Right lobe of liver (tissue), 6 donors: ENCODE results near the gene ZNF208. TPM values are rescaled to one million over a fixed set of nuclear protein-coding genes. Genes with fewer than 3 reads are reported as not detected.
A peak's percentile ranks its signal among the peaks of the same experiment; 100 is the strongest.
"Not testable (repeated sequence)": the region's sequence is repeated elsewhere in the genome, so short reads cannot be mapped to it uniquely, and the experiment has no call there.

Source experiments
- ATAC-seq, 4 donors: fragments of 200-7000 bp; cut with Tn5 transposase; one replicate each; pipeline ENCODE4 v1.9.1; 2020; ENCODE audit warnings: mild to moderate bottlenecking in 4 of 4, moderate library complexity in 4 of 4
- DNase-seq, 3 donors: peaks; one replicate each; pipeline ENCODE4 v3.0.0-alpha.2; 2020
- H3K27ac ChIP-seq, 3 donors: fragments of 200-600 bp; one replicate each; pipeline ENCODE4 v1.8.0; 2022
- H3K27me3 ChIP-seq, 2 donors: fragments of 200-600 bp; one replicate each; pipeline ENCODE4 v1.8.0; 2022
- H3K36me3 ChIP-seq, 4 donors: fragments of 200-600 bp; sonication (generic) in 1 of 4; one replicate each; pipeline versions ENCODE4 v1.5.1 to v1.8.0; 2017 to 2022; ENCODE audit warnings: control low read depth in 1 of 4
- H3K4me1 ChIP-seq, 4 donors: fragments of 200-600 bp; sonication (generic) in 1 of 4; one replicate each; pipeline versions ENCODE4 v1.5.1 to v1.8.0; 2017 to 2022; ENCODE audit warnings: control low read depth in 1 of 4
- H3K4me3 ChIP-seq, 3 donors: fragments of 200-600 bp; one replicate each; pipeline ENCODE4 v1.8.0; 2022
- H3K9me3 ChIP-seq, 4 donors: fragments of 200-600 bp; sonication (generic) in 1 of 4; one replicate each; pipeline versions ENCODE4 v1.5.1 to v1.8.0; 2017 to 2022; ENCODE audit warnings: control low read depth in 1 of 4
- CTCF ChIP-seq, 4 donors: fragments of 200-600 bp in 3 of 4; fragments of 450-650 bp in 1 of 4; IDR thresholded peaks; one replicate each; pipeline versions ENCODE4 v1.5.1 to v1.8.0; 2016 to 2022; ENCODE audit warnings: antibody characterized with exemption in 4 of 4, mild to moderate bottlenecking in 2 of 4
- POLR2A ChIP-seq: fragments of 450-650 bp; IDR thresholded peaks from one replicate; pipeline ENCODE4 v1.6.1; 2017; ENCODE audit warnings: antibody characterized with exemption, mild to moderate bottlenecking
- WGBS: methylation state at CpG from one replicate; pipeline ENCODE4 v1.1.6; 2018; ENCODE audit warnings: low coverage, low lambda C conversion rate; ENCODE audit not compliant: insufficient coverage; ENCODE audit errors: missing lambda C conversion rate; 5-methylcytosine and 5-hydroxymethylcytosine counted together
- intact Hi-C, 2 donors: fragments of 100-400 bp; cut with DNase I; formaldehyde crosslinking; loops; one replicate each; pipeline versions ENCODE4 v1.11.2 to v1.14.1; 2022
- long read RNA-seq: library from polyadenylated mRNA; unstranded; transcript quantifications from one replicate; pipeline ENCODE4 v2.0.0, GENCODE V29; 2019
- total RNA-seq, 6 experiments: library from RNA; depleted of rRNA in 2 of 6; stranded (reverse); fragments of >200 nt in 2 of 6; fragmentation: NEBNext Ultra II Directional in 3 of 6; extraction: Animal tissue kit (Norgen Biotek cat#: 25700) in 3 of 6; gene quantifications; one replicate each; pipeline versions ENCODE4 v1.1.0 to v1.2.4, GENCODE V29; 2016 to 2023
- donor health status: DM: no; HTN: yes; CAD: no.
- donor health status: DM: no; HTN: no; CAD: no.
- donor health status: DM: no; HTN: no; CAD: no.
- donor health status: DM: no; HTN: yes; CAD: no.
- donor health status: DM: no; HTN: yes; CAD: no.

Gene ZNF208
- under 1 TPM; 0.06 to 0.90 (median 0.26) TPM for total RNA-seq
- long read RNA-seq, result 0 reads

DNA sequence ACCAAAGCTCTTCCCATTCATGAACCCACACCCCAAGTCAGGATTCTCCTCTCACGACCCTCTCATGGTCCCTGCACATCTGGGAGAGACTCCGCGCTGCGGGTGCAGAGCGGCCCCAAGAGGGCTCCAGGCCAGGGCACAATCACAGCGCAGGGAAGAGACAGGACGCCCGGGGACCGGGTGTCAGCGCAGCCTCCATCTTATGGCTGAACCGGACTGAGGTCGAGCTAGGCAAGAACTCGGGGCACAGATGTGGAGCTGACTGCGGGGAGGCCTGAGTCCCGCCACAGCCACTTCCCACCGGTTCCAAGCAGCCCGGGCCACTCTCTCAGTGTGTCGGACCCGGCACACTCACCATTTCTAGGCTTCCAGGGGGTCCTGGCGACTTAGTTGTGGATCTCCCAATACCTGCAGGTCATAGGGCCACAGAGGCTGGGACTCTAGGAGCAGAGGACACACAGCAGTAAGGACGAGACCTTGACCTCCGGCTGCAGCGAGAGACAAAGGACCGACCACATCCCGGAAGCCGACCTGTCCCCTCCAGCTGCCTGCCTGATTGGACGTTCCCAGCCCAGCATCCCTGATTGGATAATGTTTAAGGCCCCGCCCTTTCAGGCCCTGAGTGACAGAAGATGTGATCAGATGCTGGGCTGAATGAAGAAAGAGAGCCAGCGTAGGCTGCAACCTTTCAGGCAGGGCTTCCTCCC lies at the start of gene ZNF208:
TSS of gene ZNF208 (minus strand) at position 507 of the 707 bp plus-strand sequence. CDS start at position 358, 149 bp downstream.
- DNase-seq, H3K9me3 ChIP-seq, H3K4me1 ChIP-seq, H3K27ac ChIP-seq, H3K27me3 ChIP-seq, intact Hi-C loops, H3K4me3 ChIP-seq, H3K36me3 ChIP-seq: not testable (repeated sequence)
- WGBS, result 7% methylated on average over 15 of the region's 29 CpGs
- ATAC-seq, result peak in 2 of 4 donors; percentile 27 to 47

GRCh38 chr19:22052644-22053013 lies 41.9 kb upstream of the ZNF208 start:
- no peak for TF ChIP-seq CTCF (IDR thresholded peaks at IDR 0.05)
- TF ChIP-seq POLR2A, result no peak
- no peaks in the 10 kb centered on the region for H3K9me3 ChIP-seq
- H3K27ac ChIP-seq, result no peak overlapping the region
- intact Hi-C loops, result no loop called here
- H3K27me3 ChIP-seq, result no peaks in the 10 kb centered on the region
- peak overlapping the region; percentile 20 to 46 (median 39) for H3K4me3 ChIP-seq
- no peaks in the 10 kb centered on the region for H3K36me3 ChIP-seq
- WGBS, result 1% methylated on average over 7 of the region's 20 CpGs
- DNase-seq, result peak in 1 of 3 donors; percentile 16
- peak in 3 of 4 donors; percentile 12 to 47 (median 33) for ATAC-seq
- H3K4me1 ChIP-seq, result no peaks in the 10 kb centered on the region

DNA sequence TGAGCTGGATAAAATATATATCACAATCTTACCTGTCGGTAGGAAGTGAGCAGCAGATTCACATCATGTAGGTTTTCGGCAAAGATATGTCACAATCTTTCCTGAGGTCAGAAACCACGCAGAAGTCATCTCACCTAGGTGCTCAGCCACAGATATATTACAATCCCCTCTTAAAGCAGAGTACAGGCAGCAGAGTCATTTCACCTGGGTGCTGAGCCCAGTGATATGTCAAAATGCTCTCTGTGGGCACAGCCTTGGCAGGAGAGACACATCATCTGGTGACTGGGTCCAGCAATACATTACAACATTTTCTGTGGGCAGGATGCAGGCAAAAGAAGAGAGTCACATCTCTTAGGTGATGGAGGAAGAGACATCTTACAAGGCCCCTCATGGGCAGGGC lies 30.4 kb upstream of the ZNF208 start:
- H3K4me3 ChIP-seq, H3K27me3 ChIP-seq, H3K36me3 ChIP-seq, intact Hi-C loops, H3K9me3 ChIP-seq, DNase-seq, ATAC-seq, H3K27ac ChIP-seq, H3K4me1 ChIP-seq: not testable (repeated sequence)
- WGBS, result 71% methylated on average over 2 of the region's 3 CpGs

DNA sequence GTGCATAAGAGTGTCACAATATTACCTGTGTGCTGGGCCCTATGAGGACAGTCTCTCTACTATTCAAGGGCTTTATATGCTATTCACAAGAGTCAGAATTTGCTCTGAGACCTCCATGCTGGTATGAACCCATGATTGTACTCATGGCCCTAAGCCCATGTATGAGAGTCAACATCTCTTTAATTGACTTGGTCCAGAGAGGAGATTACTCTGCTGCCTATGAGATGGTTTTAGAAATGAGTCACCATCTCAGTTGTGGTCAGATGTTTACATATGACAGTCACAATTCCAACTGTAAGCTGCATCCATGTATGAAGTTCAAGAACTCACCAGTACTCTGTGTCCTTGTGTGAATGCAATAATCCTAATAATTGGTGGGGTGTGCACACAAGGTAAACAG lies 19.9 kb upstream of the ZNF208 start:
- no peak for DNase-seq
- no peak overlapping the region for H3K4me3 ChIP-seq
- no peak for ATAC-seq
- no peaks in the 10 kb centered on the region for H3K9me3 ChIP-seq
- intact Hi-C loops, result no loop called here
- no peaks in the 10 kb centered on the region for H3K36me3 ChIP-seq
- no peak overlapping the region for H3K27ac ChIP-seq
- H3K27me3 ChIP-seq, result no peaks in the 10 kb centered on the region
- no peaks in the 10 kb centered on the region for H3K4me1 ChIP-seq
- TF ChIP-seq CTCF (IDR thresholded peaks at IDR 0.05), result no peak
- TF ChIP-seq POLR2A, result no peak

DNA sequence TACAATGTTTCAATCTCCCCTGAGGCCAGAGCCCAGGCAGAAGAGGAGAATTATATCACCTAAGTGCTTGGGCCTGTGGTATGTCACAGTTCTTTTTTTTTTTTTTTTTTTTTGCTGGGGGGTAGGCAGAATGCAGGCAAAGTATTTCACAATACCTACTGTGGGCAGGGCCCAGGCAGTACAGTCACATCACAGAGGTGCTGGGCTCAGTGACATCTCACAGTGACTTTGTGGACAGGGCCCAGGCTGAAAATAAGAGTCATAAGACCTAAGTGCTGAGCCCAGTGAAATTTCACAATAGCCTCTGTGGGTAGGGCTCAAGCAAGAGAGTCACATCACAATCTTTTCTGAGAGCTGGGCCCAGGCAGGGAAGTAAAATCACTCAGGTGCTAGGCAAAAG lies 15.9 kb upstream of the ZNF208 start:
- intact Hi-C loops, result no loop called here
- ATAC-seq, result no peak
- Histone ChIP-seq H3K4me3 (no peak overlapping the region), H3K27ac (no peak overlapping the region), H3K9me3 (no peaks in the 10 kb centered on the region), H3K36me3 (no peaks in the 10 kb centered on the region), H3K27me3 (no peaks in the 10 kb centered on the region), H3K4me1 (no peaks in the 10 kb centered on the region)
- DNase-seq, result no peak
- TF ChIP-seq CTCF (IDR thresholded peaks at IDR 0.05) (no peak), POLR2A (no peak)

DNA sequence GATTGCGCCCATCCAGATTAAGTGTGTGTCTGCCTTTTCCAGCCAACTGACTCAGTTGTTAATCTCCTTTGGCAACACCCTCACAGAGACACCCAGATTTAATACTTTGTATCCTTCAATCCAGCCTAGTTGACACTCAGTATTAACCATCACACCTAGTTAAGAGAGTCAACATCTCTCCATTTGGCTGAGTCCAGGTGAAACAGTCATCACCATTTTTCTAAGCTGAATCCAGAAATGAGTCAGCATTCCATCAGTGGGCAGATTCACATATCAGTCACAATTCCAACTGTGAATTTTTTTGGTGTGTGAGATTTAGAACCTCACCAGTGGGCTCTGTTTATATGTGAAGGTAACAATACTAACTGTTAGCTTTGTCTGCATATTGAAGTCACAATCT lies 14.8 kb upstream of the ZNF208 start:
- H3K4me3 ChIP-seq, H3K9me3 ChIP-seq, ATAC-seq, H3K27ac ChIP-seq, H3K36me3 ChIP-seq, H3K4me1 ChIP-seq, DNase-seq, intact Hi-C loops, H3K27me3 ChIP-seq: not testable (repeated sequence)
- 86% methylated on average over 1 of the region's 1 CpG for WGBS
